Lung microvascular endothelial cell (primary cell): ENCODE data around the gene VAV2. TPM values are rescaled to one million over a fixed set of nuclear protein-coding genes. Genes with fewer than 3 reads are reported as not detected.
"Not testable (repeated sequence)": the region's sequence is repeated elsewhere in the genome, so short reads cannot be mapped to it uniquely, and the experiment has no call there.

ENCODE experiments used
- DNase-seq, 2 donors: peaks; one replicate each; pipeline versions ENCODE4 v3.0.0 to v3.0.0-alpha.2; 2010; ENCODE audit warnings: low read depth in 2 of 2
- total RNA-seq: library from RNA; depleted of rRNA; stranded (reverse); fragments of >200 nt; gene quantifications from 2 replicates; pipeline ENCODE4 v1.2.1, GENCODE V29; 2014

Gene VAV2
- total RNA-seq, 1 donor from 2014 or later: 17.7 TPM

DNA sequence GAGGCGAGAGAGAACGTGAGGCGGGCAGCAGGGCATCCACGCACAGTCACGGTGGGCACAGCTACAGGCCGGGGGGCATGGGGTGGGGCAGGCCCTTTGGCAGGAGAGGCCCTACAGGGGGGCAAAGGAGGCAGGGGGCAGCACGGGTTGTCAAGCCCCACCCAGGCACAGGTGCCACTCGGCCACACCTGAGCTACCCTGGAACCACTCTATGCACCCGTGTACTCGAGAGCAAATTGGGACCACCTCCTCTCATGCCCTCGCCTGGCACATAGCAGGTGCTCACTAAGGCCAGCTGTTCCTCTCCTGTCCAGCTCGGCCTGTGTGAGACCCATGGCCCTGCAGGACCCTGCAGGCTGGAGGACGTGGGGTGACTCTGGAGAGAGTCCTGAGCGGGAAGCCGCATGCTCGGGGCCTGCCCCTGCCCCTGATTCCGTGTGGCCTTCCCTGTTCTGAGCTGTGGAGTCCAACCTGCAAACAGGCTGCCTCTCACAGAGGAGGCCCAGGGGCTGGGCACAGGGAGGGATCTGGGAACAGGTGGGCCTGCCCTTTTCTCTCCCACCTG is 222.5 kb downstream of the VAV2 start:
- DNase-seq: no peak

DNA sequence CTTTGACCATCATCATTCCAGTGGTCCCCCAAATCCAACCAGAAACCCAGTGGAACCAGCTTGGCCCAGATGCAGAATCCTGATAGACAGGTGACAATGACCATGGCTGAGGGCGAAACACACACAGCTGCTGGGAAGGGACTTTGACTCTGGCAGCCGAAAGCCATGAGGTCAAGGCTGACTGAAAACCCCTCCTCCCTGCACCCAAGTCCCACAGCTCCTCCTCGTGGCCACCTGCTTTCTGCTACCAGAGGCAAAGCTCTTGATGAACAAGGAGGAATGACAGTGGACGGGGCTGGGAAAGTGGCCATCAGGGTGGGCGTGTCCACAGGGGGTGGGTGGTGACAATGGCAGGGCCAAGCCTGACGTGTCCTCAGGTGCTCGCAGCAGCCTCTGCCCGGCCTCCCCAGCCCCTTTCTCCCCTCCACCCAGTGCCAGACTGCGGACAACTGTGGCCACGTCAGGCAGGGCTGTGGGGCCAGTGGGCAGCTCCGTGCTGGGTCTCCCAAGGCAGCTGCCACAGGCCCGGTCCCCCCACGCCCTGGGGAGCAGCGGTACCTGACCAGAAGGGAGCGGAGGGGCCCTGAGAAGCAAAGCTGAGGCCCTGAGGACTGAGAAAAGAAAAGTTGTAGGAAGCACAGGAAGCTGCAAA is 223.1 kb downstream of the VAV2 start:
- peak in 1 of 2 donors; percentile 17 for DNase-seq

DNA sequence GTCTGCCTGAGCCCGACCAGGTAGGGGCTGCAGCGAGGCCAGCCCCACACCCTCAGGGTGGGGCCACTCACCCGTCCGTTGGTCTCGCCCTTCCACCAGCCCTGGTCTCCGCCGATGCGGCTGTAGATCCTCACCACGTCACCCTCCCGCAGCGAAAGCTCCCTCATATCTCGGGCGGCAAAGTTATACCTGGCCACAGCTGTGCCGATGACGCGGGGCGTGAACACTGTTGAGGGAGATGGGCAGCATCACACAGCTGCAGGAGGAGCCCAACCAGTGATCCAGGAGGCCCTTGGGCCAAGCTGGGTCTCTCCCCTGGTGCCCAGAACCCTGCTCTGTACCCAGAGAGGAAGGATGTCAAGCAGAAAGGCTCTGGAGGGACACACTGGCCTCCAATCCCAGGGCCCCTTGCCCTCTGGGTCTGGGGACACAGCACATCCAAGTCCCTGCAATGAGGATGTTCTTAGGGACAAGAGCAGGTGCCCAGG is 223.7 kb downstream of the VAV2 start:
- DNase-seq: no peak

DNA sequence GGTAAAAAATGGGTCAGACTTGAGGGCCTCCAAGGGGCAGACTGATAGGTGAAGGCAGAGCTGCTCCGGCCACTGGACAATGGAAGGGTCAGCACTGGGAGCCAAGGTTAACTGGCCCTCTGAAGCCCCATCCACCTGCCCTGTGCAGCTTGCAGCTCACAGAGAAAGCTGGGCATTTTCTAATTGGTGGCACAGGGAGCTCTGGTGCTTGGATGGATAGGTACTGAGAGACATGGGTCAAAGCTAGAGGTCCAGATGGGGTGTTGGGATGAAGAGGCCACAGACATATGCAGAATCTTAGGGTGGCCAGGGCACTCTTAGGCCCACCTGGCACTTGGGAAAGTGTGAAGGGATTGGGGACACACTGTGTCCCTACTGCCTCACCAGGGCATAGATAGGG is 224.5 kb downstream of the VAV2 start:
- DNase-seq: no peak

DNA sequence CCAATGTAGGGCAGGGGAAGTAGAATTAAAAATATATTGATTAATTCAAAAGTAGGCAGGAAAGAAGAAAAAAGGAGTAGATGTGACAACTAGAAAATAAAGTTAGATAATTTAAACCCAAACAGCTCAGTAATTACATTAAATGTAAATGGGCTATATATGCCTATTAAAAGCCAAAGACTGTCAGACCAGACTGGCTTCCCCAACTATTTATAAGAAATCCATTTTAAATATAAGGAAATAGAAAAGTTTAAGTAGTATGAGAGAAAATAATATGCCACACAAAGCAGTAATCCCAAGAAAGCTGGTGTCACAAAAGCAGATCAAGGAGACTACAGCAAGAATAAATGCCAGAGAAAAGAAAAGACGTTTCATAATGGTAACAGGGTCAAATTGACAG is 225.1 kb downstream of the VAV2 start:
- no peak for DNase-seq

DNA sequence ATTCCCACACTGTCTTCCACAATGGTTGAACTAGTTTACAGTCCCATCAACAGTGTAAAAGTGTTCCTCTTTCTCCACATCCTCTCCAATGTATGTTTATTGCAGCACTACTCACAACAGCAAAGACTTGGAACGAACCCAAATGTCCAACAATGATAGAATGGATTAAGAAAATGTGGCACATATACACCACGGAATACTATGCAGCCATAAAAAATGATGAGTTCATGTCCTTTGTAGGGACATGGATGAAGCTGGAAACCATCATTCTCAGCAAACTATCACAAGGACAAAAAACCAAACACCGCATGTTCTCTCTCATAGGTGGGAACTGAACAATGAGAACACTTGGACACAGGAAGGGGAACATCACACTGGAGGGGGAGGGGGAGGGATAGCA is 225.9 kb downstream of the VAV2 start:
- DNase-seq: not testable (repeated sequence)

DNA sequence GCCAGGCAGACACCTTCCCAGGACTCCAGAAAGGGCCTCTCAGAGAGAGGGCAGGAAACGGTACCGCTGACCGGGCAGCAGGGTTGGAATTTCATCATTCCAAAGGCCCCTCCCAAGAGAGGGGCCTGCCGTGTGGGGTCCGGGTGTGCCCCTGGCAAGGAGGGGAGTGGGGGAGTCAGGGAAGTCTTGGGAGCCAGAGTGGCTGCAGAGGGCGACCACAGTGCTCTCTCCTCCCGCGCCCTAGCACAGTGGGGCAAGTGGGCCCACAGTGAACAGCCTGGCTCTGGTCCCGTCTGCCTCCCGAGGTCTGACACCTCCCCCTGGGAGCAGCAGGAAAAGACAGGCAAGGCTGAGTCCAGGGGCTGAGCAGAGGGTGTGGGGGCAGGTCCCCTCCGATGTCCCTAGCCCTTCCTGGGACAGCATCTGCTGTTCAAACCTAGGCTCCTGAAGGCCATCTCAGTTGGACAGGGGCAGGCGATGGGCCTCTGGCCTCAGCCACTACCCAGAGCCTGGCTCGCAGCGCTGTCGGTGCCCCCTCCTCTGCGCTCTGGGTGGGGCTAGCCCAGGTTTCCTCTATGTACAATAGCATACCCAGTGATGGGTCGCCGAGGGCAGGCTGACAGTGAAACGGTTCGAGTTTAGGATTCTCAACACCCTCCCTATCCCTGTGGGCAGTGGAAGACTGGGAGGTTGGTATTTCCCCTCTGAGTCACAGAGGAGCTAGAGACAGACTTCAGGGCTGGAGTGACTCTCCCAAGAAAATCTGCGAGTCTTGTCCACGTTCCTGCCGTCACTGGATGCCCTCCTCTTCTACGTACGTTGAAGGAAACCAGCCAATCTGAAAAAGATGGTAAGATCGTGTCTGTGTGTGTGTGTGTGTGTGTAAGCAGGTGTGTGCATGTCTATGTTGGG is 228.6 kb downstream of the VAV2 start:
- peak in 1 of 2 donors; percentile 52 for DNase-seq

DNA sequence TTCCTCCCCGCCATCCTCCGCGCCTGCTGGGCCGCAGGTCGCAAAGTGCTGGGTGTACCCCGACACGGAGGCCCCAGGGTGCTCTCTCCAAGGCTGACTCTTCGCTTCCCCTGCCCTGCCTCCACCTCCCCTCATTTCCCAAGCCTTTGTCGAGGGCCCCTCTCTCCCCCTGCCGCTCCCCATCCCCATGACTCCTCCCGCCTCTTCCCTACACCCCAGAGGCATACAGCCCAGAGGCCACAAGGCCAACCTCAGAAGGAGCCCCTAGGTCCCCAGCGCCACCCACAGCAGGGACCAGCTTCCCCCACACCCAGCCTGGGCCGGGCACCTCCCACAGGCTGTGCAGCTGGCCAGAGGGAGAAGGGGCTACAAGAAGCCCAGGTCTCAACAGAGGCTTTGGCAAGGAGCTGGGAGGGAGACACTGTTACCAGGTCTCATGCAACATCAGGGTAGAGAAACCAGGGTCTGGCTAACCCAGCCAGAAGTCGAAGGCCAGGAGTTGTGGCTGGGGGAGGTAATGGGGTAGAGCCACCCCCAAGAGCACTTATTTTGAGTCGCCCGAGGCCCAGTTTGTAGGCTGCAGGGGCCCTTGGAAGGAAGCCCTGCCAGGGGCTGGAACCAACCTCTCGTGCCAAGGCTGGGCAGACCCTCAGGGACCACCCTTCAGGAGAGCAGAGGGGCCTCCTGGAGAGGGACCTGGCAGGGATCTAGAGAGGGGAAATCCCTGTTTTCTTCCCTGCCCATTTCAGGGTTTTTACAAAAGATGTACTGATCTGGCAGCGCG is 229.4 kb downstream of the VAV2 start:
- DNase-seq: no peak

DNA sequence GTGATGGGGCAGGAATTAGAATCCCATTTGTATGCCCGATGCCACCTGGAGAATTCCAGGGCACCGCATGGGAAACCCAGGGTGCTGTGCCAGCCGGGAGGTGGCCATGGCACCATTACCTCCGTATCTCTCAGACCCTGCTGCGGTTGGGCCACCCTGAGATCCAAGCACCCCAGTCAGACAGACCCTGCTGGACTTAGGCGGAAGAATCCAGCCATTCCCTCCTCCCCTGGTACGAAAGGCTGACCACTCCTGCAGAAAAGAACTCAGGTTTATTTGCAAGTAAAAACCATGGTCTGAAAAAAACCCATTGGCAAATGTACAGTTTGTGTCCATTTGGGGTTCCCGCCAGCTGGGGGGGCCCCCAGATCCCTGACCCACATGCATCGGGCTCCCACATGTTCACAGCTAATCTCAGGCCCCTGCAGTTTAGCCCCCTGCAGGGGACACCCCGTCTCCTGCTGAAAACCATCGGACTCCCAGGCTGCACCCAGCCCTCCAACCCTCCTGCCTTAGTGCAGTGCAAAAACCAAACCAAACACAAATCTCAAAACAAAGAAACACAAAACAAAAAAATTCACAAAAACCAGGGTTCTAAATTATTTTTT is 230.4 kb downstream of the VAV2 start:
- DNase-seq: no peak

DNA sequence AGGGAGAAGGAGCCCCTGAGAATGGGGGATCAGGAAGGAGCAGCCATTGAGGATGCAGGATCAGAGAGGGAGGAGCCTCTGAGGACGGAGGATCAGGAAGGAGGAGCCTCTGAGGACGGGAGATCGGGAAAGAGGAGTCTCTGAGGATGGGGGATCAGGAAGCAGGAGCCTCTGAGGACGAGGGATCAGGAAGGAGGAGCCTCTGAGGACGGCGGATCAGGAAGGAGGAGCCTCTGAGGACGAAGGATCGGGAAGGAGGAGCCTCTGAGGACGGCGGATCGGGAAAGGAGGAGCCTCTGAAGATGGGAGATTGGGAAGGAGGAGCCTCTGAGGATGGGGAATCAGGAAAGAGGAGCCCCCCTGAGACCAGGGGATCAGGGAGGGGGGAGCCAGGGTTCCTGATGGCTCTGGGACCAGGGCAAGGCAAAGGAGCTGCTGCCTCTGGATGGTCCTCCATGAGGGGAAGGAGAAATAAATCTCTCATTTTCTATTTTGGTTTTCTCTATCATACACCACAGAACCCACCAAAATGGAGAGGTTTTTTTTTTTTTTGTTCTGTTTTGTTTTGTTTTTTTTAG is 231.3 kb downstream of the VAV2 start:
- DNase-seq: no peak

DNA sequence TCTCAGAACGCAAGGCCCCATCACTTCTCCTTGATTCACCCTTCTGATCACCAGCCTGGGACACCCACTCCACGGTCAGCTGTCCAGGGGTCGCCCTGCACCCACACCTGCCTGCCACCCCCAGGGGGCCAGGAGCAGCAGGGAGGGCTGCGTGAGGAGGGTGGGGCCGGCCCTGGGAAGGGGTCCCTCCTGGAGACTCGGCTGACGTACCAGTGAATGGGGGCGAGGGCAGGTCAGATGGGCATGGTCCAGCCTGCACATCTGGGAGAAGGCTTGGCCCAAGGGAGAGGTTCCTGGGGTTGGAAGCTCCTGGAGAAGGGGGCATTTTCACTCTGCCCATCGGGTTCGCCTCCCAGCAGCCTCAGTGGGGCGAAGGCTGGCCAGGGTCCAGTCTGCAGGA is 232.2 kb downstream of the VAV2 start:
- no peak for DNase-seq

DNA sequence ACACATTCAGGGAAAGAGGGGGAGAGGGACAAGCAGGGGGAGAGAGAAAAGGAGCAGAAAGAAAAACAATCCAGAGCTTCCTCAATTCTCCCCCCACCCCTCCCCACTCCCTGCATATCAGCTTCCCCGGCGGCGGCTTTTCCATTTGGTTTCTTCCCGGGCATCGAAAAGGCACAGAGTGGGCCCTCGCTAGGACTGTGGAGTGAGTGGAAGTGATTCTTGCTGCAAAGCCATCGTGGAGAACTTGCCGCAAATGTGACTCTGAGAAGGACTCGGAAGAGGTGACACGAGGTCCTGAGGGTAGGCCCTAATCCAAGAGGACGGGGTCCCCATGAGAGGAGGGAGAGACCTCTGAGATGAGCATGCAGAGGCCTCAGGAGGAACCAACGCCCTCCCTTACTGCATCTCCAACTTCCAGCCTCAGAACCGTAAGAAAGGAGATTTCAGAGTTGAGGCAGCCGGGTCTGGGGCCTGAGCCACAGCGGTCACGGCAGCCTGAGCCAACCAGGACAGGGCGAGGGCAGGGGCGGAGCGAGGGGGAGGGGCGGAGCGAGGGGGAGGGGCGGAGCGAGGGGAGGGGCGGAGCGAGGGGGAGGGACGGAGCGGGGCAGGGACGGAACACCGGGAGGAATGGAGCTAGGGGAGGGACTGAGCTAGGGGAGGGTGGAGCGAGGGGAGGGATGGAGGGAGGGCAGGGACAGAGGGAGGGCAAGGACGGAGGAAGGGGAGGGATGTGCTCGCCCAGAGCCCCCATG is 232.8 kb downstream of the VAV2 start:
- DNase-seq: no peak

DNA sequence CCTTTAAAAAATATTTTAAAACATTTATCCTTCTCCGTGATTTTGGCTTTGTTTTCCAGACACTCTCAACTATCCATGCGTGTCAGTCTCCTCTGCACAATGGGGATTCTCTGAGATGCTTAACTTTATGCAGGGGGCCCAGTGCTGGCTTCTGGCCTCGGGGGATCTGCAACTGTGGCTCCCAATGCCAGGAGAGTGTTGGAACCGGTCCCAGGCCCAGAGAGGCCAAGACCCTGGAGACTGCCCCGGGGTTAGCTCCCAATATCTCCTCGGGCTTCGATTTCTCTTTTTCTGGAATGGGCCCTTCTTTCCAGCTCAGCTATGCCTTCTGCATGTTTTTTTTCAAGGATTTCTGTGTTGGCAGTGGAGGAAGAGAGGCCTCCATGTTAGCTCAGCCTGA is 233.9 kb downstream of the VAV2 start:
- DNase-seq: no peak

DNA sequence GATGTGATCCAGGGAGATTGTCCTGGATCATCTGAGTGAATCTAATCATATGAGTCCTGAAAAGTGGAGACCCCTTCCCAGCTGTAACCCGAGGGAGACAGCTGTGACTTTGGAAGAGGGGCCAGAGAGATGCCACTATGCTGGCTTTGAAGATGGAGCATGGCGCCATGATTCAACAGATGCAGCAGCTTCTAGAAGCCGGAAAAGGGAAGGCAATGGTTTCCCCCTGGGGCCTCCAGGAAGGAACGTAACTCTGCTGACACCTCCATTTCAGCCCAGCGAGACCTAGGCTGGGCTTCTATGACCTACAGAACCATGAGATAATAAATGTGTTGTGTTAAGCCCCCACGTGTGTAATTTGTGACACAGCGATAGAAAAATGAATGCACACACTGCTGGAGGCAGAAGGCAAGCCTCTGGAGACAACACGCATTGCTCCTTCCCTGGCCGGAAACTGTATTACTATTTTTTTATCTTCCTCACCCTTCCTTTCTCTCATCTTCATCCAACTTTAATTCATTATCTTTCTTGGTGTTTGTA is 237.4 kb downstream of the VAV2 start:
- DNase-seq: no peak

DNA sequence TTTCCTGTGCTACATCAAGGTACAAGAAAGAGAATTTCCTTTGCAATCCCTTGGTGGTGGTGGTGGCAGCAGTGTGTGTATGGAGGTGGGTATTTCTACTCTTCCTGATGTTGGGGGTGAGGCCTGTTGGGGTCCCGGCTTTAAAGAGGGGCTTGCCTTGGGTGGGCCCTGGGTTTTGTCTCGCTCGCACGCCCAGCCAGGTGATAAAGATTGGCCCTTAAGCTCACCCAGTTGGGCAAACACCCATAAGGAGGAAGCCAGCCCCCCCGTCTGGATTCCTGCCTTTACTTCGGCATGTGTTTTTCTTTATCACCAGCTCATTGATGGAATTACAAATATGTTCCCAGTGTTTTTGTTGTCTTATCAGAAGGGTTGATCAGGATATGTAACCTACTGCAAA is 237.9 kb downstream of the VAV2 start:
- no peak for DNase-seq

DNA sequence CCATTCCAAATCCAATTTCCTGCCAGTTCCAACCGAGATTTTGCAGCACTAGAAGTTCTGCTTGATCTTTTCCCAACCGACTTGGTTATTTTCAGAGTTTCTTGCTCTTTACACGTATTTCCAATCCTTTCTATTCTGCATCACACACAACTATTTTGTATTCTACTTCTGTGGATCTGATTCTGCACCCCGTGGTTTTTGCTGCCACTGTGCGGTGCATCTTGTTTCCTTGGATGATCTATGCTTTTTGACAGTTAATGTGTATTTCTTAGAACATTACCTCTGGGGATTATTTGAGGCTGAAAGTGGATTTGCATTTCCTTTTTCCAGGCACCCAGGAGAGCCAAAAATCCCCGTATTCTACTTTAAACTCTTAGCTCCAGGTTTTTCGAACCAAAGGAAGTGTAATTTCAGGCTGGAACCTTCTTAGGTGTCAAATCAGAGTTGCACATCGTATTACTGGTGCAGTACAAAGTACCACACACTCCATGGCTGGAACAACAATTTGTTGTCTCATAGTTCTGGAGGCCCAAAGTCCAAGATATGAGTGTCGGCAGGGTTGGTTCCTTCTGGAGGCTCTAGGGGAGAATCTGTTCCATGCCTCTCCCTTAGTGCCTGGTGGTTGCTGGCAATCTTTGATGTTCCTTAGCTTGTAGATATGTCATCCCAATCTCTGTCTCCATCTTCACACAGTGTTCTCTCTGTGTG is 239.2 kb downstream of the VAV2 start:
- no peak for DNase-seq

DNA sequence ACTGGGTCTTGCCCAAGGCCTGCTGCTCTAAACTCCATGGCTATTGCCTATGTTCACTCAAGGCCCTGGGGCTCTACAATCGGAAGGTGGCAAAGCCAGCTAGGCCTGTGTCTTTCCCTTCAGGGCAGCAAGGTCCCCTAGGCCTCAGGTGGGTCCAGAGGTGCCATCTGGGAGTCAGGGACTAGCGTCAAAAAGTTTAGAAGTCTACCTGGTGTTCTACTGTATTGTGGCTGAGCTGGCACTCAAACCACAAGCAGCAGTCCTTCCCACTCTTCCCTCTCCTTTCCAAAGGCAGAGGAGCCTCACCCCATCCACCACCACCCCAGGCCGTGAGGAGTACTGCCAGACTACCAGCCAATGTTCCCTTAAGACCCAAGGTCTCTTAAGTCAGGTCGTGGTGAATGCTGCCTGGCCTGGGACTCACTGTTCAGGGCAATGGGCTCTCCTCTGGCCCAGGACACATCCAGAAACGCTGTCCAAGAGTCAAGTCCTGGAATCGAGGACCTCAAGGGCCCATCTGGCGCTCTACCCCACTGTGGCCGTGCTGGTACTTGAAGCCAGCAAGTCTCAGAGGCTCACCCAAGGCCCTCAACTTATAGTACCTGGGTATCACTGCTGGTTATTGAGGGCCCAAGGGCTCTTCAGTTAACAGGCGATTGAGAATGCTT is 241.0 kb downstream of the VAV2 start:
- no peak for DNase-seq

DNA sequence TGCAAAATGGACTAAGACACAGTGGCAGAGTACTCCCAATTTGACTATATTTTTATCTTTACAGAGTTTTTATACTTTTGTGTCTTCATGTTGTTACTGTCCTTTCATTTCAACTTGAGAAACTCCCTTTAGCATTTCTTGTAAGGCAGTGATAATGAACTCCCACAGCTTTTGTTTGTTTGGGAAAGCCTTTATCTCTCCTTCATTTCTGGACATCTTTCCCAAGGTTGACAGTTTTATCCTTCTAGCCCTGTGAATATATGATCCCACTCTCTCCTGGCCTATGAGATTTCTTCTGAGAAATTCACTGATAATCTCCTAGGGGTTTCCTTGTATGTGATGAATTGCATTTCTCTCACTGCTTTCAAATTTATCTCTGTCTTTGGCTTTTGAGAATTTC is 244.8 kb downstream of the VAV2 start:
- DNase-seq: no peak

DNA sequence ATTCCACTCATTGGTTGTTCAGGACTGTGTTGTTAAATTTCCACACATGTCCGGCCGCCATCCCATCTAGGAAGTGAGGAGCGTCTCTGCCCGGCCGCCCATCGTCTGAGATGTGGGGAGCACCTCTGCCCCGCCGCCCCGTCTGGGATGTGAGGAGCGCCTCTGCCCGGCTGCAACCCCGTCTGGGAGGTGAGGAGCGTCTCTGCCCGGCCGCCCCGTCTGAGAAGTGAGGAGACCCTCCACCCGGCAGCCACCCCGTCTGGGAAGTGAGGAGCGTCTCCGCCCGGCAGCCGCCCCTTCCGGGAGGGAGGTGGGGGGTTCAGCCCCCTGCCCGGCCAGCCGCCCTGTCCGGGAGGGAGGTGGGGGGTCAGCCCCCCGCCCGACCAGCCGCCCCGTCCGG is 247.6 kb downstream of the VAV2 start:
- not testable (repeated sequence) for DNase-seq
